Keratinocyte (primary cell): ENCODE results near the gene JAZF1. TPM values are rescaled to one million over a fixed set of nuclear protein-coding genes. Genes with fewer than 3 reads are reported as not detected.

Source experiments
- DNase-seq: peaks from one replicate; pipeline ENCODE4 v3.0.0-alpha.2; 2011; ENCODE audit warnings: low read depth, missing footprints, low spot score
- FAIRE-seq: peaks from 2 replicates; lab custom pipeline; 2011; peaks lifted over from hg19 to GRCh38; lab: Jason Lieb, UNC
- H2AFZ ChIP-seq: 2 replicates; pipeline ENCODE4 v1.6.0; 2012; ENCODE audit warnings: low read length, control low read depth, inconsistent platforms; ENCODE audit not compliant: control insufficient read depth
- H3K27ac ChIP-seq: 2 replicates; pipeline ENCODE4 v1.5.1; 2011; ENCODE audit warnings: low read length; ENCODE audit not compliant: control insufficient read depth, insufficient read depth
- H3K27me3 ChIP-seq: 3 replicates; pipeline ENCODE4 v1.6.0; 2011; ENCODE audit warnings: low read length; ENCODE audit not compliant: control insufficient read depth, insufficient read depth; ENCODE audit errors: extremely low read depth
- H3K36me3 ChIP-seq, 2 experiments: 2 replicates in 1 of 2; 3 replicates in 1 of 2; pipeline ENCODE4 v1.5.1; 2011; ENCODE audit warnings: low read length in 2 of 2, mild to moderate bottlenecking in 1 of 2; ENCODE audit not compliant: control insufficient read depth in 2 of 2, insufficient read depth in 2 of 2; ENCODE audit errors: extremely low read depth in 1 of 2
- H3K4me1 ChIP-seq: 3 replicates; pipeline ENCODE4 v1.5.1; 2011; ENCODE audit warnings: low read length; ENCODE audit not compliant: control insufficient read depth, insufficient read depth; ENCODE audit errors: extremely low read depth
- H3K4me2 ChIP-seq: 3 replicates; pipeline ENCODE4 v1.6.0; 2011; ENCODE audit warnings: low read depth, low read length; ENCODE audit not compliant: control insufficient read depth, insufficient read depth; ENCODE audit errors: extremely low read depth
- H3K4me3 ChIP-seq, 3 experiments: fragments of 200-600 bp in 1 of 3; sonication (generic) in 1 of 3; 2 replicates in 2 of 3; 3 replicates in 1 of 3; pipeline ENCODE4 v1.5.1; 2011 to 2016; ENCODE audit warnings: low read length in 3 of 3, mild to moderate bottlenecking in 3 of 3, control low read depth in 2 of 3, inconsistent platforms in 1 of 3, low read depth in 1 of 3, mixed read lengths in 1 of 3, mixed run types in 1 of 3, moderate library complexity in 1 of 3; ENCODE audit not compliant: control insufficient read depth in 2 of 3, insufficient read depth in 2 of 3; ENCODE audit errors: extremely low read depth in 1 of 3
- H3K79me2 ChIP-seq: 2 replicates; pipeline ENCODE4 v1.6.0; 2012; ENCODE audit warnings: low read length; ENCODE audit not compliant: control insufficient read depth, insufficient read depth
- H3K9ac ChIP-seq: 3 replicates; pipeline ENCODE4 v1.6.0; 2011; ENCODE audit warnings: low read length; ENCODE audit not compliant: control insufficient read depth, insufficient read depth; ENCODE audit errors: extremely low read depth
- H3K9me1 ChIP-seq: 3 replicates; pipeline ENCODE4 v1.6.0; 2011; ENCODE audit warnings: low read length; ENCODE audit not compliant: control insufficient read depth, insufficient read depth; ENCODE audit errors: extremely low read depth
- H3K9me3 ChIP-seq: 2 replicates; pipeline ENCODE4 v1.5.1; 2012; ENCODE audit warnings: low read depth, low read length; ENCODE audit not compliant: control insufficient read depth
- H4K20me1 ChIP-seq: 3 replicates; pipeline ENCODE4 v1.6.0; 2011; ENCODE audit warnings: low read length; ENCODE audit not compliant: control insufficient read depth, insufficient read depth; ENCODE audit errors: extremely low read depth
- EZH2 ChIP-seq: IDR thresholded peaks from one replicate; pipeline ENCODE4 v1.6.1; 2012; ENCODE audit warnings: inconsistent platforms, mild to moderate bottlenecking, low read length, moderate library complexity
- dilution Hi-C: fragments of 300-500 bp; cut with MboI; formaldehyde crosslinking; loops from one replicate; pipeline ENCODE4 v1.7.0; 2020; ENCODE audit warnings: low sequenced_read_pairs; ENCODE audit not compliant: extremely low pct_ligation_motif_present
- polyA plus RNA-seq, 5 experiments: library from polyadenylated mRNA; depleted of rRNA in 3 of 5; stranded (reverse) in 3 of 5; stranded (forward) in 1 of 5; unstranded in 1 of 5; fragments of >200 nt; gene quantifications; 1 replicate in 1 of 5; 2 replicates in 3 of 5; 3 replicates in 1 of 5; pipeline versions ENCODE4 v1.2.1 to v1.2.3, GENCODE V29; 2011 to 2012; ENCODE audit warnings: missing spikeins in 2 of 5, low read depth in 1 of 5, low replicate concordance in 1 of 5
- TF ChIP-seq, protein P1 (sequence below), 3 experiments: IDR thresholded peaks in 1 of 3; conservative IDR thresholded peaks in 1 of 3; optimal IDR thresholded peaks in 1 of 3; 2 replicates in 2 of 3; 3 replicates in 1 of 3; pipeline versions ENCODE3 to v1.5.1; 2011; ENCODE audit warnings: low read length in 3 of 3, mild to moderate bottlenecking in 3 of 3, moderate library complexity in 2 of 3, control low read depth in 1 of 3, inconsistent platforms in 1 of 3; ENCODE audit not compliant: insufficient read depth in 2 of 3; ENCODE audit errors: extremely low read depth in 1 of 3

The JAZF1 gene
- polyA plus RNA-seq, 1 donor (not counting 4 experiments of a cell fraction or from before 2014, with no cell fraction given) = 2.5 TPM

DNA sequence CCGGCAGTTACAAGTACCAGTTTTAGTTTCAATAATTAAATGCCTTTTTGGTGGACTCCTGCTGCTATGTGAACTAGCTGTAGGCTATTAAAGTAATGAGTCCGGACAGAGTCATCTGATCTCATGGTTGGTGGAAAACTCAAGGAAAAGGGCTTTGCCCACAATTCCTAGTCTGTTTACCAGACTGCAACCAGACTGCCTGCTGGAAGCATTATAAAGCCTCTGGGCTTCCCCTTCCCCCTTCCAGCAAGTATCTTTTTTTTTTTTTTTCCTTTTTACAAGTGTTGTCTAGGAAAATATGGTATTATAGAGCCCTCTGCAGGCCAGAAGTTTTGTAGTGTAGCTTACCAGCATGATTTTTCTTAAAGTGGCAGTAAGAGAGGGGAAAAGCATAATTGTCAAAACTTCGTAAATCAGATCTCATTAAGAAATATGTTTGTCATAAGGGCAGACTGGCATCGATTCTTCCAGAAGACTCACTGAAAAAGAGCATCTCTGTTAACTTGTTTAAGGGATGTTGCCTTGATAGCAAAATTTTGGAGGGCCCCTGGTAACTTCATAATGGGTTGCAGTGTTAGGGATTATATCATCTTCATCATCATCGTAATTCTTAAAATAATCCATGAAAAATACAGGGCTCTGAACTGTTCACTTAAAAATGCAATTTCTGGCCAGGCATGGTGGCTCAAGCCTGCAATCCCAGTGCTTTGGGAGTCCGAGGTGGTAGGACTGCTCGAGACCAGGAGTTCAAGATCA, 259.3 kb downstream of the JAZF1 start:
- Histone ChIP-seq H3K4me2 (no peak overlapping the region), H2AFZ (no peak overlapping the region), H3K9me3 (no peaks in the 10 kb centered on the region), H3K9ac (no peak overlapping the region), H3K27ac (no peak overlapping the region), H4K20me1 (no peaks in the 10 kb centered on the region), H3K4me1 (peaks cover 25% of the 10 kb centered on the region), H3K27me3 (no peaks in the 10 kb centered on the region), H3K79me2 (no peaks in the 10 kb centered on the region), H3K4me3 (no peak overlapping the region), H3K9me1 (no peaks in the 10 kb centered on the region), H3K36me3 (no peaks in the 10 kb centered on the region)
- TF ChIP-seq, protein P1, sequence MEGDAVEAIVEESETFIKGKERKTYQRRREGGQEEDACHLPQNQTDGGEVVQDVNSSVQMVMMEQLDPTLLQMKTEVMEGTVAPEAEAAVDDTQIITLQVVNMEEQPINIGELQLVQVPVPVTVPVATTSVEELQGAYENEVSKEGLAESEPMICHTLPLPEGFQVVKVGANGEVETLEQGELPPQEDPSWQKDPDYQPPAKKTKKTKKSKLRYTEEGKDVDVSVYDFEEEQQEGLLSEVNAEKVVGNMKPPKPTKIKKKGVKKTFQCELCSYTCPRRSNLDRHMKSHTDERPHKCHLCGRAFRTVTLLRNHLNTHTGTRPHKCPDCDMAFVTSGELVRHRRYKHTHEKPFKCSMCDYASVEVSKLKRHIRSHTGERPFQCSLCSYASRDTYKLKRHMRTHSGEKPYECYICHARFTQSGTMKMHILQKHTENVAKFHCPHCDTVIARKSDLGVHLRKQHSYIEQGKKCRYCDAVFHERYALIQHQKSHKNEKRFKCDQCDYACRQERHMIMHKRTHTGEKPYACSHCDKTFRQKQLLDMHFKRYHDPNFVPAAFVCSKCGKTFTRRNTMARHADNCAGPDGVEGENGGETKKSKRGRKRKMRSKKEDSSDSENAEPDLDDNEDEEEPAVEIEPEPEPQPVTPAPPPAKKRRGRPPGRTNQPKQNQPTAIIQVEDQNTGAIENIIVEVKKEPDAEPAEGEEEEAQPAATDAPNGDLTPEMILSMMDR (optimal IDR thresholded peaks at IDR 0.05 in 1 of 3, IDR thresholded peaks at IDR 0.05 in 1 of 3, conservative IDR thresholded peaks at IDR 0.05 in 1 of 3; ENCODE audit: extremely low read depth in 1 of 3, insufficient read depth in 2 of 3, low read length in 3 of 3) = peak in 2 of 3 experiments; percentile 23 to 45
- TF ChIP-seq EZH2 = no peak
- dilution Hi-C loops = no loop called here
- FAIRE-seq = no peak
- DNase-seq = no peak

GRCh38 chr7:27920281-27920946, 260.2 kb downstream of the JAZF1 start:
- no peak overlapping the region for H3K4me2 ChIP-seq
- no peak overlapping the region for H3K9ac ChIP-seq
- H3K27me3 ChIP-seq = no peaks in the 10 kb centered on the region
- H3K27ac ChIP-seq = no peak overlapping the region
- DNase-seq = no peak
- no peaks in the 10 kb centered on the region for H3K9me1 ChIP-seq
- H3K9me3 ChIP-seq = no peaks in the 10 kb centered on the region
- H3K79me2 ChIP-seq = no peaks in the 10 kb centered on the region
- TF ChIP-seq, protein P1 (optimal IDR thresholded peaks at IDR 0.05 in 1 of 3, IDR thresholded peaks at IDR 0.05 in 1 of 3, conservative IDR thresholded peaks at IDR 0.05 in 1 of 3; ENCODE audit: extremely low read depth in 1 of 3, insufficient read depth in 2 of 3, low read length in 3 of 3) = no peak
- TF ChIP-seq EZH2 = no peak
- H4K20me1 ChIP-seq = no peaks in the 10 kb centered on the region
- H3K4me3 ChIP-seq = no peak overlapping the region
- H3K36me3 ChIP-seq = no peaks in the 10 kb centered on the region
- dilution Hi-C loops = no loop called here
- H3K4me1 ChIP-seq = peaks cover 28% of the 10 kb centered on the region
- no peak for FAIRE-seq
- H2AFZ ChIP-seq = no peak overlapping the region
